ENCODE data around the gene MACROD1.

GRCh38 chr11:64089027-64089360 lies 76.9 kb downstream of the MACROD1 start:
- TF ChIP-seq, protein P1, sequence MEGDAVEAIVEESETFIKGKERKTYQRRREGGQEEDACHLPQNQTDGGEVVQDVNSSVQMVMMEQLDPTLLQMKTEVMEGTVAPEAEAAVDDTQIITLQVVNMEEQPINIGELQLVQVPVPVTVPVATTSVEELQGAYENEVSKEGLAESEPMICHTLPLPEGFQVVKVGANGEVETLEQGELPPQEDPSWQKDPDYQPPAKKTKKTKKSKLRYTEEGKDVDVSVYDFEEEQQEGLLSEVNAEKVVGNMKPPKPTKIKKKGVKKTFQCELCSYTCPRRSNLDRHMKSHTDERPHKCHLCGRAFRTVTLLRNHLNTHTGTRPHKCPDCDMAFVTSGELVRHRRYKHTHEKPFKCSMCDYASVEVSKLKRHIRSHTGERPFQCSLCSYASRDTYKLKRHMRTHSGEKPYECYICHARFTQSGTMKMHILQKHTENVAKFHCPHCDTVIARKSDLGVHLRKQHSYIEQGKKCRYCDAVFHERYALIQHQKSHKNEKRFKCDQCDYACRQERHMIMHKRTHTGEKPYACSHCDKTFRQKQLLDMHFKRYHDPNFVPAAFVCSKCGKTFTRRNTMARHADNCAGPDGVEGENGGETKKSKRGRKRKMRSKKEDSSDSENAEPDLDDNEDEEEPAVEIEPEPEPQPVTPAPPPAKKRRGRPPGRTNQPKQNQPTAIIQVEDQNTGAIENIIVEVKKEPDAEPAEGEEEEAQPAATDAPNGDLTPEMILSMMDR (IDR thresholded peaks at IDR 0.05; ENCODE audit: poor library complexity): no peak
- TF ChIP-seq EZH2phosphoT487 (IDR thresholded peaks at IDR 0.05; ENCODE audit: low read depth, severe bottlenecking, unreplicated experiment) (no peak), EZH2 (IDR thresholded peaks at IDR 0.05; ENCODE audit: borderline replicate concordance) (no peak)

All from hepatocyte (in vitro differentiated cells).